ENCODE data around the gene CPAMD8. TPM values are rescaled to one million over a fixed set of nuclear protein-coding genes. Genes with fewer than 3 reads are reported as not detected.
"Not testable (repeated sequence)": the region's sequence is repeated elsewhere in the genome, so short reads cannot be mapped to it uniquely, and the experiment has no call there.

Gene CPAMD8
- total RNA-seq, 1 donor from 2014 or later = 54.3 TPM

DNA sequence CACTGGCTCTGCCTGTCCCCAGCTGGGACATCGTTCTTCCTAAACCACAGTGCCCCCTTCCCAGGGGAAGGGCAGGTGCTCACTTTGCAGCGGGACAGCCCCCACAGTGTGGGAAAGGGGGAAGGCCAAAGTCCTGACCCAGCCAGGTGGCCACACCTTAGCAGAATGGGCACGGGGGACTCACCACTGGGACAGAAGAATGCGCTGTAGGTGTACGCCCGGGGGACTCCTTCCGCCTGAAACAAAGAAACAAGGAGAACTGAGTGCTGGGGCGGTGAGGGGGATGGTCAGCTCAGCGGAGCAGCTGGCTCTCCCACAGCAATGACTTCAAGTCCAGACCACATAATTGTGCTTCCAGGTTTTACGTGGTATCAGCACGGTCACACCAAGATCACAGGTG, 88.4 kb downstream of the CPAMD8 start:
- H3K36me3 ChIP-seq = no peaks in the 10 kb centered on the region
- no peaks in the 10 kb centered on the region for H3K4me1 ChIP-seq
- DNase-seq = no peak
- no peak overlapping the region for H3K4me3 ChIP-seq
- intact Hi-C loops (cut with DNase I) = no loop called here
- ATAC-seq = no peak
- H3K27me3 ChIP-seq (ENCODE audit: low read depth) = no peaks in the 10 kb centered on the region
- H3K9me3 ChIP-seq = peaks cover 17% of the 10 kb centered on the region
- TF ChIP-seq, protein P1, sequence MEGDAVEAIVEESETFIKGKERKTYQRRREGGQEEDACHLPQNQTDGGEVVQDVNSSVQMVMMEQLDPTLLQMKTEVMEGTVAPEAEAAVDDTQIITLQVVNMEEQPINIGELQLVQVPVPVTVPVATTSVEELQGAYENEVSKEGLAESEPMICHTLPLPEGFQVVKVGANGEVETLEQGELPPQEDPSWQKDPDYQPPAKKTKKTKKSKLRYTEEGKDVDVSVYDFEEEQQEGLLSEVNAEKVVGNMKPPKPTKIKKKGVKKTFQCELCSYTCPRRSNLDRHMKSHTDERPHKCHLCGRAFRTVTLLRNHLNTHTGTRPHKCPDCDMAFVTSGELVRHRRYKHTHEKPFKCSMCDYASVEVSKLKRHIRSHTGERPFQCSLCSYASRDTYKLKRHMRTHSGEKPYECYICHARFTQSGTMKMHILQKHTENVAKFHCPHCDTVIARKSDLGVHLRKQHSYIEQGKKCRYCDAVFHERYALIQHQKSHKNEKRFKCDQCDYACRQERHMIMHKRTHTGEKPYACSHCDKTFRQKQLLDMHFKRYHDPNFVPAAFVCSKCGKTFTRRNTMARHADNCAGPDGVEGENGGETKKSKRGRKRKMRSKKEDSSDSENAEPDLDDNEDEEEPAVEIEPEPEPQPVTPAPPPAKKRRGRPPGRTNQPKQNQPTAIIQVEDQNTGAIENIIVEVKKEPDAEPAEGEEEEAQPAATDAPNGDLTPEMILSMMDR (IDR thresholded peaks at IDR 0.05) = no peak
- H3K27ac ChIP-seq = no peak overlapping the region

DNA sequence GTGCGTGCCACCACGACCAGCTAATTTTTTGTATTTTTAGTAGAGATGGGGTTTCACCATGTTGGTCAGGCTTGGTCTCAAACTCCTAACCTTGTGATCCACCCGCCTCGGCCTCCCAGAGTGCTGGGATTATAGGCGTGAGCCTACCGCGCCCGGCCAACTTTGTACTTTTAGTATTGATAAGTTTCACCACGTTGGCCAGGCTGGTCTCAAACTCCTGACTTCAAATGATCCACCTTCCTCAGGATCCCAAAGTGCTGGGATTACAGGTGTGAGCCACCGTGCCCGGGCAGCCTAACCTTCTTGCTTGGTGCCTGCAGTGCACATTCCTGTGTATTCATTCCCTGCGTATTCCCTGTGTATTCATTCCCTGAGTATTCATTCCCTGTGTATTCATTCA, 88.8 kb downstream of the CPAMD8 start:
- H3K36me3 ChIP-seq; DNase-seq; H3K27ac ChIP-seq; ATAC-seq; H3K27me3 ChIP-seq (ENCODE audit: low read depth); H3K4me3 ChIP-seq; H3K4me1 ChIP-seq; intact Hi-C loops (cut with DNase I): not testable (repeated sequence)
- H3K9me3 ChIP-seq = peaks cover 17% of the 10 kb centered on the region

DNA sequence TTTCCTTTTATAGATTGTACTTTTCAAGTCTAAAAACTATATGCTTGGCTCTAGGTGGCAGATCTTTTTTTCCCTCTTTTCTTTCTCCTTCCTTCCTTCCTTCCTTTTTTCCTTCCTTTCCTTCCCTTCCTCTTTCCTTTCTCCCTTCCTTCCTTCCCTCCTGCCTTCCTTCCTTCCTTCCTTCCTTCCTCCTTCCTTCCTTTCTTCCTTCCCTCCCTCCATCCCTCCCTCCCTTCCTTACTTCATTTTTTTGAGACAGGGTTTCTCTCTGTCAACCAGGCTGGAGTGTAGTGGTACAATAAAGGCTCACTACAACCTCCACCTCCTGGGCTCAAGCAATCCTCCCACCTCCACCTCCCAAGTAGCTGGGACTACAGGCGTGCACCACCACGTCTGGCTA, 89.7 kb downstream of the CPAMD8 start:
- Histone ChIP-seq H3K27ac (no peak overlapping the region), H3K36me3 (no peaks in the 10 kb centered on the region), H3K4me3 (no peak overlapping the region), H3K27me3 (ENCODE audit: low read depth) (no peaks in the 10 kb centered on the region), H3K4me1 (no peaks in the 10 kb centered on the region), H3K9me3 (peaks cover 17% of the 10 kb centered on the region)
- no peak for DNase-seq
- ATAC-seq = no peak
- TF ChIP-seq, protein P1 (IDR thresholded peaks at IDR 0.05) = no peak
- intact Hi-C loops (cut with DNase I) = no loop called here

DNA sequence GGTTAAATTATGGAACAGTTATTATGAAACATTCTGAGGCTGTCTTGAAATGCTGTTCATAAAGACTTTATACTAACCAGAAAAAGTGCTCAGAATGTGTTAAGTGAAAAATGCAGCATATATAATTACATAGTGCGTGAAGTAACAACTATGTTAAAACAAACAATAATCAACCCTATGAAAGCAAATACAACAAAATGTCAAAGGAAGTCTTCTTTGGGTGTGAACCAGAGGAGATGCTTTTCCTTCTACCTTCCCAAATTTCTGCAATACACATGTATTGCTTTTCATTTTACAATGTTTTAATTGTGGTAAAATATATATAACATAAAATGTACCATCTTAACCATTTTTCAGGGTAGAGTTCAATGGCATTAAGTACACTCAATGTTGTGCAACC, 92.1 kb downstream of the CPAMD8 start:
- ATAC-seq (no peak), DNase-seq (no peak)
- Histone ChIP-seq H3K4me1 (no peaks in the 10 kb centered on the region), H3K27ac (no peak overlapping the region), H3K27me3 (ENCODE audit: low read depth) (no peaks in the 10 kb centered on the region), H3K9me3 (peaks cover 17% of the 10 kb centered on the region), H3K36me3 (no peaks in the 10 kb centered on the region), H3K4me3 (no peak overlapping the region)
- TF ChIP-seq, protein P1 (IDR thresholded peaks at IDR 0.05) = no peak
- intact Hi-C loops (cut with DNase I) = no loop called here

DNA sequence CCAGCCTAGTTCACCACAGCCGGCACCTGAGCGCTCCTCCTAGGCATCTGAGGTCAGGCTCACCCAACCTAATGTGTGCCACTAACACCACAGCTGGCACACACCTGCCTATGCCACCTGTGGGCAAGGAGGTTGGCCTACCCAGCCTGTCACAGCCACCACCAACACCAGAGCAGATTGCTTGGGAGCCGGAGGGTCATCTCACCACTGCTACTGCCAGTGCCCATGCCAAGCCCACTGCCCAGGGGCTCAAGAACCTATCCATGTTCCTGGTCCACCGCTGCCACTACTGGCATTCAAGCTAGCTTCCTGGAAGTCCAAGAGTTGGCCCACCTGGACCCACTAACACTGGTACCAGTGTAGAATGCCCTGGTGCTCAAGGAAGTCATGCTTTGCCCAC, 95.3 kb downstream of the CPAMD8 start:
- H3K4me3 ChIP-seq = no peak overlapping the region
- DNase-seq (no peak), ATAC-seq (no peak)
- H3K27me3 ChIP-seq (ENCODE audit: low read depth) = no peaks in the 10 kb centered on the region
- no peak overlapping the region for H3K27ac ChIP-seq
- intact Hi-C loops (cut with DNase I) = no loop called here
- H3K36me3 ChIP-seq = no peaks in the 10 kb centered on the region
- peaks cover 17% of the 10 kb centered on the region for H3K9me3 ChIP-seq
- TF ChIP-seq, protein P1 (IDR thresholded peaks at IDR 0.05) = no peak
- H3K4me1 ChIP-seq = no peaks in the 10 kb centered on the region

DNA sequence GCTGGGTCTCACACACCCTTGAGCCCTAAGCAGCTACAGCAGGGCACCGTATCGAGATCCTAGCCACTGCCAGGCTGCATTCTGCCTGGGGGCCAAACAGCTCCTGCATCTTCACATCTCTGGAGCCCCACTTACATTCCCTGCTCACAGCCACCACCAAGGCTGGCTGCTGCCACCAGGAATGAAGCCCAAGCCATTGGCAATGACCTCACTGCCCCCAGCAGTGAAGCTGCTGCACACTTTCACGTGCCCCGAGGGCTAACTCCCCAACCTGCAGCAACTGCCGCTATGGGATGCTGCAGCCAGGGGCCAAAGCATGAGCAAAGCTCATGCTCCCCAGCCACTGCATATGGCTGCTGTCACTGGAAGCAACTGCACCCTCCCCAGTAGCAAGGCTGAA, 95.9 kb downstream of the CPAMD8 start:
- Histone ChIP-seq H3K9me3 (peaks cover 17% of the 10 kb centered on the region), H3K4me3 (no peak overlapping the region), H3K4me1 (no peaks in the 10 kb centered on the region), H3K36me3 (no peaks in the 10 kb centered on the region), H3K27ac (no peak overlapping the region), H3K27me3 (ENCODE audit: low read depth) (no peaks in the 10 kb centered on the region)
- ATAC-seq (no peak), DNase-seq (no peak)
- intact Hi-C loops (cut with DNase I) = no loop called here
- TF ChIP-seq, protein P1 (IDR thresholded peaks at IDR 0.05) = no peak

Measured in lower lobe of right lung (tissue), 2 donors.